Measurements from ENCODE around the gene SCARB1.

The SCARB1 gene

DNA sequence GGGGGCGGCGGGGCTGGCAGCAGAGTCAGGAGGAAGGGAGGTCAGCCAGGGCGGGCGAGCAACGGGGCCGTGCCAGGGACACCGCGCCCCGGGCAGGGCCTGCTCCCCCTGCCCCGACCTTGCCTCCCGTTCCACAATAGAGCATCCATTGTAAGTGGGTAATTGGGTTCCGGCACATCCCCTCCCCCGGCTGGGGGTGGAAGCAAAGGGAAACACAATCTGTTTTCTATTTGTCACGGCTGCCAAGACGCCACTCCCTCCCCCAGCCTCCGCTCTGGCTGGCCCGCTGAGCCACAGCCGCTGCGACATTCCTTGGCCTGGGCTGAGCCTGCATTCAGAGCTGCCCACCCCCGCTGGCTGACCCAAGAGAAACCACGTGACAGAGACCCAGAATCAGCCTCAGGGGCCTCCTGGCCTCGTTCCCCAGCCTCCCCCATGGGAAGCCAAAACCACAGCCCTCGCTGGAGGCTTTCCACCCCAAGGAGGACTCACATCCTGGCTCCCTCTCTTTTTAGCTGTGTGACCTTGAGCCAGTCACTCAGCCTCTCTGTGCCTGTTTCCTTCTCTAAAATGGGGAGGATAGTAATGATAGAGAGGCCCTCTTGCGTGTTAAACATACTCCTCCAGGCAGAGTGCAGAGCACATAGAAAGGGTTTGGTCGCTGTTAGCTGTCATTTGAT lies 117.6 kb downstream of the SCARB1 start:
- no peak for DNase-seq (ENCODE audit: low spot score)

DNA sequence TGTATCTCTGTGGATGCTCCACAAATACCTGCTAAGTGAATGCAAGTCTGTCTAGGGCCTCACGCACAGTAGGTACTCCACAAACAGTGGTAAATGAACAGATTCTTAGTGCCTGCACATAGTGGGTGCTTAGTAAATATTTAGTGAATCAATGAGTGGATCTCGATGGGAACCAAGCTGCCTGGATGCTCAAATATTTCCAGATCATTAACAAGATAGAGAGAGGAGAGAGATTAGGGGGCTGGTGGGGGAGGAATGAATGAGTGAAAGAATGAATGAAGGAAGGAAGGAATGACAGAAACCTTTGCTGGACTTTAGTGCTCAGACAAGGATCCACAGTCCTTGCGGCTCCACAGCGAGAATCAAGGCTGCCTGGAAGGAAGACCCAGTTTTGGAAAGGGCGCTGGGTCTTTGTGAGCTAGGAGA lies 118.2 kb downstream of the SCARB1 start:
- no peak for DNase-seq (ENCODE audit: low spot score)

DNA sequence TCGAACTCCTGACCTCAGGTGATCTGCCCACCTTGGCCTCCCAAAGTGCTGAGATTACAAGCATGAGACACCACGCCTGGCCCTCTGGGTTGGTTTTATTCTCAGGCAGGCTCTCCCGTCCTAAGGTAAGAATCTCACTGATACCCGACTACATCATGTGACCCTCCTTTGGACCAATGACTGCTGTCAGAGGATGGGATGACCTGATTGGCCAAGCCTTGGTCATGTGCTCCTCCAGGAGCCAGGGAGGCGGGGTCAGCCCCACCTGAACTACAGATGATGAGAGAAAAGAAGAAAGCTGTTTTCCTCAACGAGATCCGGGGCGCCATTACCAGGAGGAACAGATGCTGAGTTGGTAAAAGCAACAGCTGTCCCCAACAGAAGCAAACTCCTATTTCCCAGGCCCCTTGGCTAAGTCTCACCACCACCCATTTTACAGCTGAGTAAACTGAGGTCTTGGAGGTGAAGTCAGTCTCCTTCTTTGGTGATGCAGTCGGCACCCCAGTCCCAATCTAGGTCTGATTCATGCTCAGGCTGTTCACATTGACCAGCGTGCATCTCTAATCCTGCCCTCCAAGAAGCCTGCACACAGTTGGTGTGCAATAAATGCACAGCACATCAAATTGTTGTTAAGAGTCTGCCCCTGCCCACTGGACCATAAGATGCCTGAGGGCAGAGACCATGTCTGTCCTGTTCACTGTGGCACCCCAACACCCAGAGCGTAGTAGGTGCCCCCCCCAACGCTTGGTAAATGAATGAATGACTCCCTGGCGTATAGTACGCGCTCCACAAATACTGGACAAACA lies 118.8 kb downstream of the SCARB1 start:
- DNase-seq (ENCODE audit: low spot score): no peak

DNA sequence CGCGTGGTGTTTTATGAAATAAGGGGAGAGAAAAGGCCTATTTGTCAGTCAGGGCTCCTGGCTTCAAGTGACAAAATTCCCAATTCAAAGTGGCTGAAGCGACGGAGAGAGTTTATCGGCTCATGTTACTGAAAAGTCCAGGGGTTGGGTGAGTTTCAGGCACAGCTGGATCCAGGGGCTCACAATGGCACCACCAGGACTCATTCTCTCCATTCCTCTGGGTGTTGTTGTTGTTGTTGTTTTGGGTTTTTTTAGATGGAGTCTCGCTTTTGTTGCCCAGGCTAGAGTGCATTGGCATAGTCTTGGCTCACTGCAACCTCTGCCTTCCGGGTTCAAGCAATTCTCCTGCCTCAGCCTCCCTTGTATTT lies 119.4 kb downstream of the SCARB1 start:
- DNase-seq (ENCODE audit: low spot score): no peak

DNA sequence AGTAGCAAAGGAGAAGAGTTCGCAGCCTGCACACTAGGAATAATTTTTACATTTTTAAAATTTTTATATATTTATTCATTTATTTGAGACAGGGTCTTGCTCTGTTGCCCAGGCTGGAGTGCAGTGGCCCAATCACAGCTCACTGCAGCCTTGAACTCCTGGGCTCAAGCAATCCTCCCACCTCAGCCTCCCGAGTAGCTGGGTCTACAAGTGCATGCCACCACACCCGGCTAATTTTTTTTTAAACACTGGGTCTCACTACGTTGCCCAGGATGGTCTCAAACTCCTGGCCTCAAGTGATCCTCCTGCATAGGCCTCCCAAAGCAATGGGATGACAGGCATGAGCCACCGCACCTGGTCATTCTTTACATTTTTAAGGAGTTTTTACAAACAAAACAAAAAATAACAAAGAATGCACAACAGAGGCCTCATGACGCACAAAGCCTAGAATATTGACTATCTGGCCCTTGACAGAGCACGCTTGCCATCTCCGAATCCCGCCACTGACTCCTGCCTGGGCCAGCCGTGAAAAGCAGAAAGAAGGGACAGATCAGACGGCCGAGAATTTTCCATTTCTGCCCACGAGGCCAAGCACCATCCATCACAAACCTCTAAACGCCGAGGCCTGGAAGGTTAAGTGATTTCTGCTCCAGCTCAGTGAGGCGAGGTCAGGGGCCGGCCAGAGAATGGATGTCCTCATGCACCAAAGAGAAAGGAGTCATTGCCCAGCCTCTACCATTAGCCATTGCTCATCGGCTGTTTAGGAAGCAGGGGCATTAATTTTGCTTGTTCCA lies 120.0 kb downstream of the SCARB1 start:
- DNase-seq (ENCODE audit: low spot score): no peak

DNA sequence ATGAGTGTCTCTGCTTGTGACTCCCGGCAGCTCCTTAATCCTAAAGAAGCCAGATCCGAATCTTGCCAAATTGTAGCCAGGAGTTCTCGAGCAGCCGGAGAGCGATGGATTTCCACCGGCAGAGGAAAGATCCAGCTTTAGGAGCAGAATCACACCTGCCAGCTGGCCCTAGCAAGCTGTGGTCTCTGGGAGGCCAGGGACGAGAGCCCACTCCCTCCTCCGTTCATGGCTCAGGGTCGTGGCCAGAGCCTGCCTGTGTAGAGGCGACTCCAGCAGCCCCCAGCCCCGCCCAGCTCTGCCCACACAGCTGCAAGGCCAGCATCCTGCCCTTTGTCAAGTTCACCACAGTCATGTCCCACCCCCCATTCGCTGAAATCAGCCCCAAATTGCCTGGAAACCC lies 121.0 kb downstream of the SCARB1 start:
- no peak for DNase-seq (ENCODE audit: low spot score)

DNA sequence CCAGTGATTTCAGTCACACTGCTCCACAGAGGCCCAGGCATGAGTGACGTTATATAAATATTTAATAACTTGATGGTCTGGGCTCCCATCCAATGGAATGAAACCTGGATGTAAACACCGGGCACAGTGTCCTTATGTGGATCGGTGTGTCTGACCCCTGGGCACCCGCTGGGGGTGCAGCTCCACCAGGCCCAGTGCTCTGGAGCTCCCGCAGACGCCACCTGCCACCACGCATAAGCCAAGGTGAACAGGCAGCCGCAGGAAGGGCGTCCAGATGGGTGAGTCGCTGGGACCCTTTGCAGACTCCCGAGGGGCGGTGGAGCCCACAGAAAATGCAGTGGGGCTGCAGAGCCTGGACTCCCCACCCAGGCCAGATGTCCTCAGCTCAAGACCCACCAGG lies 121.6 kb downstream of the SCARB1 start:
- no peak for DNase-seq (ENCODE audit: low spot score)

DNA sequence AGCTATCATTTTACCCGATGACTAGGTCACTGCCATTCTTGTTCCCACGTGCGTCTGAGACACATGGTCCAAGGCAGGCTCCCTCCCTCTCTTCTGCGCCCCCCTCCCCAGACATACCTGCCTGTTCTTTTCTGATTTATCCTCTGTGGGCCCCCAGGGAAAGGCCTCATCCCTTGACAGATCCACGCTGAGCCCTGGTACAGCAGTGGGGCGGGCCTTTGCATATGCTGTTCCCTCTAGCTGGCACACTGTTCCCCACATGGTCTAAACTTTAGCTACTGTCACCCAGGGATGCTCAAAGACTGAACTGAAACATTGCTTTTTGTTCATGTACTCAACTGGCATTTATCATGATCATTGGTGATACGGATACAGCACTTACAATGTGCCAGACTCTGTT lies 122.5 kb downstream of the SCARB1 start:
- no peak for DNase-seq (ENCODE audit: low spot score)

DNA sequence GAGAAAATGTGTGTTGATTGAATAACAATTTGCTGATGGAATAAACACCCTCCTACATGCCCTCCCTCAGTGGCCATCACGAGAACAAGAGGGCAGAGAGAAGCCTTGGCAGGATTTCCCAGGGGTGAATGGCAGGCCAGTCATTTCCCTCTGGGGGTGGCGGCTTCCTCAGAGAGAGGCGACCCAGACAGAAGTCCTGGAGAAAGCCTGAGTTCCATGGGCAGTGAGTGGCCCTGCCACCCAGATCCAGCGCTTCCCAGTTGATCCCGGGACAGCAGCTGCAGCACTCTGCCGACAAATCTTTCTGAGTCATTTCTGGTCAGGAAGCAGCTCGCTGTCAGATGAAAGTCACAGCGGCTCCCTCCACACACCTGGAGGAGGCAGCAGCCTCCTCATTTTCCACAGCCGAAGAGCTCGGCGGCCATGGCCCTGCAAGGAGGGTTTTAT lies 123.0 kb downstream of the SCARB1 start:
- no peak for DNase-seq (ENCODE audit: low spot score)

DNA sequence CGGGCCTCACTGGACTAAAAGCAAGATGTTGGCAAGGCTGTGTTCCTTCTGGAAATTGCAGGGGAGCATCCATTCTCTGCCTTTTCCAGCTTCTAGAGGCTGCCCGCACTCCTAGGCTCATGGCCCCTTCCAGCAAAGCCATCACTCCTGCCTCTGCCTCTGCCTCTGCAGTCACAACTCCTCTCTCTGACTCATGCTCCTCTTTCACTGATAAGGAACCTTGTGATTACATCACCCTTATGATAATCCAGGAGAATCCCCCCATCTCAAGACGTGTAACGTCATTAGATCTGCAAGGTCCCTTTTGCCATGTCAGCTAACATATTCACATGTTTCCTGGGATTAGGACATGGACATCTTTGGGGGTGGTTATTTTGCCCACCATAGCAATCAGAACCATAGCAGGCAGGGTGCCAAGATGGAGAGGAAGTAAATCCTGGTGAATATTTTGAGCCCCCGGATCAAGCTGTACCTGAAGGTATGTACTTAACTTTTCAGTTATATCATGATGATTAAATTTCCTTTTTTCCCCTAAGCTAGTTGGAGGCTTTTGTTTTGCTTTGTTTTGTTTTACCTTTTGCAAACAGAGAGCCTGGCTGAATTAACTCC lies 123.6 kb downstream of the SCARB1 start:
- no peak for DNase-seq (ENCODE audit: low spot score)

DNA sequence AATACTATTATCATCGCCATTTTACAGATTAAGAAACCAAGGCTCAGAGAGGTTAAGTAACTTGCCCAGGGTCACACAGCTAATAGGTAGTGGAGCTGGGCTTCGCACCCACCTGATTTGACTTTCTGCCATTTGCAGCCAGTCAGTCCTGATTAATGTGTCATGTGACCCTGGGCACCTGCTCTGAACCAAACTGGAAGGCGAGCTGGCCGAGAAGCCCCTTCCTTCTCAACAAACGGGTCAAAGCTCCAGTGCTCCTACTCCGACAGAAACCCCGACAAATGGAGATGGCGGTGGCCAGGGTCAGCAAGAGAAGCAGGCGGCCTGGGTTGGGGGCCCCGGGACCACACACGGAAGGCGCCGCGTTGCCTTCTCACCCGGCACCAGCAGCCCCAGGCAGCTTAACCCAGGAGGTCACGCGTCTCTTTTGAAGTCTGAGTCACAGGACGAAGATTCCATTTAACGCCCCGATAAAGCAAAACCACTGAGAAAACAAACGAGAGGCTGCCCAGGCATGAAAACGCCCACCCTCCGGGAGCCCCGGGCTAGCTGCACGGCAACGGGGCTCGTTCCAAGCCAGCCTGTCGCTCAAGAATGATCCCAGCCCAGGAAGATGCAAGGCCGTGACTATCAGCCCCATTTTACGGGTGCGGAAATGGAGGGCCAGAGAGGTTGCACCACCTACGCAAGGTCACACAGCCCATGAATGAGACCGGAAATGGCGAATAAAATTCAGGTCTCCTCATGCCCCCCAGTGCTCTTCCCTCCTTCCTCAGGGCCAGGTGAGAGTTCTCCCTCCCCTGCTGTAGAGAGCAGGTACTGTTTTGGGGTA lies 124.8 kb downstream of the SCARB1 start:
- DNase-seq (ENCODE audit: low spot score): no peak

DNA sequence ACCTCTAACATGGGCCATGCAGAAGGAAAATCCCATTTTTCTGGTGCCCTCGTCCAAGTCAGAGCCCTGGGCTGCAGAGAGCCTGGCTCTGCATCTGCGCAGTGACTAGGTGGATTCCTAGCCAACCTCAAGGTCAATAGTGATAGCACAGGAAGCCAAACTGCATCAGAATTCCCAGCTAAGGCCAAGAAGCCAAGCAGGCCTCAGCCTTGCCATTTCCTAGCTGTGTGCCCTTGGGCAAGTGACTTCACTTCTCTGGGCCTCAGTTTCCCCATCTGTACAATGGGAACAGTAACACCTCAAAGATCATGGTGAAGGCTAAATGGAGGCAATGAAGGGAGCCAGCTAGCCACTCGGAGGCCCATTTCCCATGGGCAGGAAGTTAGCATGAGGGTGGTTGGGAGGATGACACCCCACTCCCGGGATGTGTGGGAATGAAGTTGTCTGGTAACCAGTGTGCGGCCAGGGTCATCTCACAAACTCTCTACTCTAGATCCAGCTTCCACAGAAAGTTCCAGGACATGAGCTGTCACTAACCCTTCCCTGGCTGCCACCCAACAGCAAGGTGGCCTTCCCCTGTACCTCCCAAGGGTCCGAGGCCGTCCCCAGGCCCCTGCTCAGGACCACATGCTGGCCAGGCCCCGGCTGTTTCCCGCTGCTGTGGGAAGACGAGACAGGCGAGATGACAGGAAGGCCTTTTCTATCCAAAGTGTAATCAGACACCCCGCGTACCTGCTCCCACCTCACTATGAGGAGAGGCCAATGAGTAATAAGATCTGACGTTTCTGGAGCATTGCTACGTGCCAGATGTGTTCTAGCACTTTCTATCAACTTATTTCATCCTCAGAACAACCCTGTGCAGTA lies 125.7 kb downstream of the SCARB1 start:
- DNase-seq (ENCODE audit: low spot score): no peak

DNA sequence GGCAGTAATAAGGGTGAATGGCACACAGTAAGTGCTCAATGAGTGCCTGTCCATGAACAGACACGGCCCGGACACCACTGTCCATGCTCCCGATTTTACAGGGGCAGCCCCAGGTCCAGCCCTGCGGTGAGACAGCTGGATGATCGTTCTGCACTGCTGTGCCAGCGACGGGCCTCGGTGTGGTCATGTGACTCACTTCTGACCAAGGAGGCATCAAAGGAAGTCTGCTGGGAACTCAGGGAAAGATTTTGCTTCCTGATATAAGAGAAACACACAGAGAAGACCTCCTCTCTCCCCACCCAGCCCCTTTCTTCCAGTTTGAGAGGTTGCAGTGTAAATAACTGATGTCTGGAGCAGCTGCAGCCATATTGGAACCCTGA lies 126.6 kb downstream of the SCARB1 start:
- DNase-seq (ENCODE audit: low spot score): no peak

DNA sequence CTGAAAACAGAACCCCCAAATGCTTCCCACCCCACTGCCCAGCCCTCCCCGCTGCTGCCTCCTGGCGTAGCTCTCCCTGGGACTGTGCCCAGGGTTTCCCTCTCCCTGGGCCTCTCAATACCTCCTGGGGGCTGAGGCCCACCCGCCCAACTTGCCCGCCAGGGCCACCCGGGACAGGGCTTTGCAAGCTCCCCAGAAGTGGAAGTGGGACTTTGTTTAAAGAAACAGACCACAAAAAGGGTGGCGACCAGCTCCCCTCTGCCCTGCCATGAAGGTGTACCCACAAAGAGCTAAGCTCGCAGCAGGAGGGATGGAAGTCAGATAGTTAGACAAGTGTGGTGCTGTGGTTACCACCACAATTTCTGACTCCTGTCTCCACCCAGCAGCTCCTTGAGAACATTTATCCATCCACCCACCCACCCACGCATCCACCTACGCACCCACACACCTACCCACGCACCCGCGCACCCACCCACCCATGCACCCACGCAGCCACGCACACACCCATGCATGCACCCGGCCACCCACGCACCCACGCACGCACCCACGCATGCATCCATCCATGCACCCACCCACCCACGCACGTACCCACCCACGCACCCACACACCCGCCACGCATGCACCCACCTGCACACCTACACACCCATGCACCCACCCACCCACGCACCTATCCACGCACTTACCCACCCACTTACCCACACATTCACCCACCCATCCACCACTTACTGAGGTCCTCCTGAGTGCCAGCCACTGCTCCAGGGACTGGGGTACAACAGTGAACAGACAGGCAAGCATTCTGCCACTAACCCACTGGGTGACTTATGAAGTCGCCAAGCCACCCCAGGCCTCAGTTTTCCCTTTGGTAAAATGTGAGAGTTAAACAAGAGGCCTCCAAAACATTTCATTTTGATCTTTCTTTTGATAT lies 127.3 kb downstream of the SCARB1 start:
- DNase-seq (ENCODE audit: low spot score): no peak

DNA sequence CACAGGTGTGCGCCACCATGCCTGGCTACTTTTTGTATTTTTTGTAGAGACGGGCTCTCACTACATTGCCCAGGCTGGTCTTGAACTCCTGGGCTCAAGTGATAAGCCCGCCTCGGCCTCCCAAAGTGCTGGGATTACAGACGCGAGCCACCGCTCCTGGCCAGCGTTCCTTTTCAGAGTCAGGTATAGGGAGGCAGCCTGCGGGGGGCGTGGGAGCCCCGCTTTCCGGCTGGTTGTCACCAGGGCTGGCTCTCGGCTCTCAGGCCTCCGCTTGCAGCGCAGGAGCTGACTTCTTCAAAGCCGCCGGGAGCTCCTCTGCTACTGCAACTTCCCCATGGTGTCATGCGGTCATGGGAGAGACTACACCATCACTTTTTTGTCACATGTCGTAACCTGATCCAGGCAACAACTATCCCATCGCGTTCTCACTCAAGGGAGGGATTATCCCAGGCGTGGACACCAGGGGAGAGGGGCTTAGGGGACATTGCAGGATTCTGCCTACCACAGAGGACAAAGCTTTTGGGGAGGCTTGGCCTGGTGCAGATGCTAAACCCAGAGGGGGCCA lies 129.4 kb downstream of the SCARB1 start:
- DNase-seq (ENCODE audit: low spot score): no peak

DNA sequence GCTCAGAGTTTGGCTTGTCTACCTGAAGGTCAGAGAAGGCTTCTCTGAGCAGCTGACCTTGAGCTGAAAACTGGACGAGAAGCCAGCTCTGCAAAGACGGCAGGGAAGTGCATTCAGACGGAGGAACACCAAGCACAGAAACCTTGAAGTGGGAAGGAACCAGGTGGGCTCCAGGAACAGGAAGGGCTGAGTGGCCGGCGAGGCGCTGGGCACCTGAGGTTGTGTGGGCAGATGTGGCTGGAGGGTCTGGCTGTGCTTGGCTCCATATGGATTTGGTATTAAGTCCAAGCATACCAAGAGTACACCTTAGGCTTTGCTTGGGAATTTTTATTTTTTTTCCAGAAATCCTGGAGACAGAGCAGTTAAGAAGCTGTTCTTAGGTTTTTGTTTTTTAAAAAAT lies 130.6 kb downstream of the SCARB1 start:
- no peak for DNase-seq (ENCODE audit: low spot score)

DNA sequence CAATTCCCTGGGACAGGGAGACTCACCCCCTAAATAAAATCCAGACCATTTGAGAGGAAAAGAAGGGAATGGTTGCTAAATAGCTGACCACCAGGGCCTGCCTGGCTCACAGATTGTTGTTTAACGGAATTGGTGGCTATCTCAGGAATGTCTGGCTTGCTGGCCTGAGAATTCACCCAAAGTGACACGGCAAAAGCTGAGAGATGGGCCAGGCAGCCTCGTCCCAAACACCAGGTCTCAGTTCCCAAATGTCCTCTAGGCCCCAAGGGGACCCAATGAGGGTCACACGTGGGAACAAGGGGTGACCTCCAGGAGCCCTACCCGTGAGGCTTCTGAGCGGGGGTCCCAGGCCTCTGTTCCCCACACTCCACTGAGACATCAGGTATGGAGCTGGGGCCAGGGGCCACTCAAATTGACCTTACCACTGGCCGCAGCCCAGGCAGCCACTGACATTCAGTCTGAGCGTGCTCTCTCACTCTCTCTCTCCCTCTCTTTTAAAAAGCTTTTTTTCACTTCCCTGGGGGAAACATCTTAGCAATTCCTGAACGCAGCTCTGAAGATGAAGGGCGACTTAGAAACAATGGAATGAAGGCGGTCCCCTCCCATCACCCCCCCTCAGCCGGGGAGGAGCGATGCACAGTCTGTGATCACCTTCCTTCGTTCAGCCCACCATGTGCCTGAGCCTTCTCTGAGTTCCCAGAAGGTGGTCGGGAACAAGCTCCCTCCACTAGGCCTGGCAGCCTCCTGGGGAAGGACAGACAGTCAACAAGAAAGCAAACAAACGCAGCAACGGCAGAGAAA lies 131.2 kb downstream of the SCARB1 start:
- DNase-seq (ENCODE audit: low spot score): no peak

DNA sequence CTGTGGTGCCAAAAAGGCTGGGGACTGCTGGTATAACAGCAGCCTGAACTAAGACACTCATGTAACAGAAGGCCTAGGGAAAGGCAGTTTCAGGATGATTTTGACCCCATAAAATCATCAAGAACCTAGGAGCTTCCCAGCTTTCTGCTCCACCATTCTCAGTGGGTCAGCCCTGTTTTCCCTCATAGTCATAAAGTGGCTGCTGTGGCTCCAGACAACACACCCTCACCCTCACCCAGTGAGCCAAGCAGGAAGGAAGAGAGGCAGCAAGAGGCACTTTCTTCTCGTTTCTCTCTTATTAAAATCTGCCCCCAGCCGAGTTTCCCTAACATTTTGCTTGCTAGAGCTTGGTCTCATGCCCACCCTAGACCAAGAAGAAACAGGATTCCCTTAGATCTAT lies 131.8 kb downstream of the SCARB1 start:
- no peak for DNase-seq (ENCODE audit: low spot score)
